Gastrocnemius medialis (tissue), 4 donors: ENCODE results near the gene CCDC92.

Experiments
- POLR2A ChIP-seq, 2 donors: fragments of 450-650 bp; IDR thresholded peaks; one replicate each; pipeline ENCODE4 v1.6.1; 2017; ENCODE audit warnings: antibody characterized with exemption in 2 of 2, mild to moderate bottlenecking in 2 of 2, moderate library complexity in 2 of 2
- TF ChIP-seq, protein P1 (sequence below), 5 experiments: fragments of 450-650 bp in 3 of 5; fragments of 200-600 bp in 2 of 5; sonication (generic) in 2 of 5; IDR thresholded peaks in 4 of 5; conservative IDR thresholded peaks in 1 of 5; 1 replicate in 4 of 5; 2 replicates in 1 of 5; pipeline ENCODE4 v1.5.1; 2016 to 2019; ENCODE audit warnings: antibody characterized with exemption in 5 of 5, mild to moderate bottlenecking in 3 of 5, moderate library complexity in 3 of 5

DNA sequence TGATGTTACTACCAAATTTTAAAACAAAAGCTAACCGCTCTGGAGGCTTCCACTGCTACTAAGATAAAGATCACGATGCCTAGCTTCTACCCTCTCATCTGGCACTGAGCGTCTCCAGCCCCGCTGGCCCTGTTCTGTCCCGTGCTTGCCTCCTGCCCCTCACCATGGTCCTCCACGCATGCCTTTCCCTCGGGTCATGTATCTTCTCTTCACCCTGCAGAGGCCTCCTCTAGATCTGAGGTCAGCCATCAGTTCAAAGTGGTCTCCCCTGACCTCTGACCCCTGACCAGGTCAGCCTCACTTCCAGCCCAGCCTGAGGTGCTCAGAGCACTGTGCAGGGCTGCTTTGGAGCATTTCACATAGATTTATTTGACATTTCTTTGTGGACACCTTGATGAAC, 28.7 kb upstream of the CCDC92 start:
- TF ChIP-seq, protein P1, sequence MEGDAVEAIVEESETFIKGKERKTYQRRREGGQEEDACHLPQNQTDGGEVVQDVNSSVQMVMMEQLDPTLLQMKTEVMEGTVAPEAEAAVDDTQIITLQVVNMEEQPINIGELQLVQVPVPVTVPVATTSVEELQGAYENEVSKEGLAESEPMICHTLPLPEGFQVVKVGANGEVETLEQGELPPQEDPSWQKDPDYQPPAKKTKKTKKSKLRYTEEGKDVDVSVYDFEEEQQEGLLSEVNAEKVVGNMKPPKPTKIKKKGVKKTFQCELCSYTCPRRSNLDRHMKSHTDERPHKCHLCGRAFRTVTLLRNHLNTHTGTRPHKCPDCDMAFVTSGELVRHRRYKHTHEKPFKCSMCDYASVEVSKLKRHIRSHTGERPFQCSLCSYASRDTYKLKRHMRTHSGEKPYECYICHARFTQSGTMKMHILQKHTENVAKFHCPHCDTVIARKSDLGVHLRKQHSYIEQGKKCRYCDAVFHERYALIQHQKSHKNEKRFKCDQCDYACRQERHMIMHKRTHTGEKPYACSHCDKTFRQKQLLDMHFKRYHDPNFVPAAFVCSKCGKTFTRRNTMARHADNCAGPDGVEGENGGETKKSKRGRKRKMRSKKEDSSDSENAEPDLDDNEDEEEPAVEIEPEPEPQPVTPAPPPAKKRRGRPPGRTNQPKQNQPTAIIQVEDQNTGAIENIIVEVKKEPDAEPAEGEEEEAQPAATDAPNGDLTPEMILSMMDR (IDR thresholded peaks at IDR 0.05 in 4 of 5, conservative IDR thresholded peaks at IDR 0.05 in 1 of 5), result no peak
- TF ChIP-seq POLR2A (IDR thresholded peaks at IDR 0.05), result no peak
